ENCODE data around the gene LPCAT3. TPM values are rescaled to one million over a fixed set of nuclear protein-coding genes. Genes with fewer than 3 reads are reported as not detected.

The LPCAT3 gene
- total and polyA plus RNA-seq, 2 of the 4 experiments (the other 2 are of a cell fraction), result 7.0 to 18.6 TPM

DNA sequence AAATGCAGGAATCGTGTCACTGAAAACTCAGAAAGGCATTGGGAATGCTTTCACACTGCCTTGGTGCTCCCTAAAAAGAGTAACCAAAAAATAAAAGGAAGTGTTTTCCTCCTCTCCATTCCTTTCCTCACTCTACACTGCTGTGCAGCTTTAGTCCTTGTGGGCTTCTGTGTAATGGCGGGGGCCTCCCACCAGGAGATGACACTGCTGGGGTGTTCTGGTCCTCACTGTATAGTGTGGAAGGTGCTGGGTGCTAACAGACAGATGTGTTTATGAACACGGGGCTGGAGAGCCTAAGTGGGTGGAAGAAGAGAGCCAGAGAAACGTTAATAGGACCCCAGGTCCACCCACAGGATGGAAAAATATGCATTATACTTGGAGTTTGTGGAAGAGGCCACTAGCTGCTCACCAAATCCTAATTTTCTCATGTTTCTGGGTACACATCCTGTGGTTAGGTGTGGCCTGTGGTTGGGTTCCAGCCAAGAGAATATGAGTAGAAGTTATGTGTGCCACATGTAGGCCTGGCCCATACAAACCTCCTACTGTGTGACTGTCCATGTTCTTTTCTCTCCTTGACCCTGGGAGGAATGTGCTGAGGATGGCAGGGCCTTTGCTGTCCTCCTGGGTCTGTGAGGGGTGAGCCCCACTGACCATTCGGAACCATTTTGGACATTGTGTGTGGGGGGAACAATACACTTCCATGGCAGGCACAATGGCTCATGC, 28.3 kb upstream of the LPCAT3 start:
- Histone ChIP-seq H2BK15ac (ENCODE audit: low read depth, low read length) (no peak overlapping the region), H3K14ac (replicated peaks; ENCODE audit: low read depth, low read length) (no peak overlapping the region), H3K4me3 (ENCODE audit: insufficient read depth, low read depth, low read length) (no peak overlapping the region), H3K9ac (ENCODE audit: low read depth, low read length) (no peak overlapping the region), H3K4me2 (ENCODE audit: low read depth, low read length) (no peak overlapping the region), H4K8ac (ENCODE audit: low read depth in 2 of 2, low read length in 2 of 2) (no peak overlapping the region), H3K4ac (ENCODE audit: low read depth, low read length) (no peak overlapping the region), H4K20me1 (ENCODE audit: insufficient read depth, low read length) (no peaks in the 10 kb centered on the region), H3K23ac (ENCODE audit: low read depth, low read length) (no peak overlapping the region), H4K91ac (ENCODE audit: insufficient read depth, low read depth, low read length) (no peak overlapping the region), H3K56ac (ENCODE audit: extremely low read depth, insufficient read depth, low read length) (no peak overlapping the region), H3K36me3 (ENCODE audit: control insufficient read depth, insufficient read depth, low read length) (no peaks in the 10 kb centered on the region), H4K5ac (ENCODE audit: low read depth, low read length) (no peak overlapping the region), H3K4me1 (ENCODE audit: control insufficient read depth, insufficient read depth, low read length) (no peaks in the 10 kb centered on the region), H3K27ac (ENCODE audit: insufficient read depth, low read length) (no peak overlapping the region), H2BK120ac (ENCODE audit: low read depth, low read length) (no peak overlapping the region), H2AK5ac (ENCODE audit: low read depth, low read length) (no peak overlapping the region), H3K27me3 (ENCODE audit: control insufficient read depth, insufficient read depth, low read length) (peaks cover 6% of the 10 kb centered on the region), H3K79me1 (ENCODE audit: low read depth in 1 of 2, low read length in 2 of 2) (no peaks in the 10 kb centered on the region), H3K18ac (ENCODE audit: low read depth, low read length) (no peak overlapping the region), H2BK5ac (ENCODE audit: low read depth, low read length, poor library complexity, severe bottlenecking) (no peak overlapping the region), H2AK9ac (replicated peaks; ENCODE audit: low read depth, low read length, poor library complexity) (no peak overlapping the region), H3K9me3 (ENCODE audit: control insufficient read depth, insufficient read depth, low read length) (no peaks in the 10 kb centered on the region), H2BK20ac (ENCODE audit: low read depth, low read length) (no peak overlapping the region), H2AFZ (replicated peaks; ENCODE audit: low read length, poor library complexity) (no peak overlapping the region), H3K9me1 (ENCODE audit: insufficient read depth, low read length) (no peaks in the 10 kb centered on the region)
- WGBS, 2 experiments (ENCODE audit: extremely low coverage in 2 of 2, insufficient read length in 1 of 2), result 83% methylated on average over 1 of the region's 5 CpGs; no CpG with 5 or more reads in 1 of the 2 experiments
- POLR2A ChIA-PET (ENCODE audit: unreplicated experiment), result no interaction called here
- intact Hi-C loops (cut with micrococcal nuclease) (no loop called here), dilution Hi-C loops (cut with HindIII; ENCODE audit: low sequenced_read_pairs, unreplicated experiment) (no loop called here), in situ Hi-C loops (cut with MboI; ENCODE audit: low sequenced_read_pairs) (no loop called here)
- CTCF ChIA-PET, result no interaction called here
- no peak for TF ChIP-seq POLR2A (IDR thresholded peaks at IDR 0.05; ENCODE audit: low read depth, low read length)
- no peak for TF ChIP-seq MXI1 (IDR thresholded peaks at IDR 0.05; ENCODE audit: borderline replicate concordance, low read depth, low read length)
- TF ChIP-seq RAD21 (IDR thresholded peaks at IDR 0.05; ENCODE audit: low read length), result no peak
- no peak for TF ChIP-seq BHLHE40 (IDR thresholded peaks at IDR 0.05; ENCODE audit: low read depth, low read length)
- ATAC-seq (ENCODE audit: low read depth) (no peak), DNase-seq (no peak)
- no TSS peak for BruUV-seq (replicated peaks)

All from IMR-90 (cell line).